Upper lobe of left lung (tissue), 6 donors: ENCODE results near the gene HTR3A. TPM values are rescaled to one million over a fixed set of nuclear protein-coding genes. Genes with fewer than 3 reads are reported as not detected.

Experiments used
- ATAC-seq, 2 donors: fragments of 200-7000 bp; cut with Tn5 transposase; one replicate each; pipeline ENCODE4 v1.9.1; 2022; ENCODE audit warnings: mild to moderate bottlenecking in 2 of 2, moderate library complexity in 2 of 2; ENCODE audit not compliant: low FRiP score in 2 of 2
- DNase-seq, 2 donors: peaks; one replicate each; pipeline ENCODE4 v3.0.0-alpha.2; 2019 to 2020
- H3K27ac ChIP-seq, 4 donors: fragments of 200-600 bp; sonication (generic); one replicate each; pipeline ENCODE4 v1.5.1; 2016 to 2019
- H3K27me3 ChIP-seq, 4 donors: fragments of 200-600 bp; sonication (generic); one replicate each; pipeline ENCODE4 v1.5.1; 2017 to 2019
- H3K36me3 ChIP-seq, 4 donors: fragments of 200-600 bp; sonication (generic); one replicate each; pipeline ENCODE4 v1.5.1; 2016 to 2019
- H3K4me1 ChIP-seq, 4 donors: fragments of 200-600 bp; sonication (generic); one replicate each; pipeline ENCODE4 v1.5.1; 2018 to 2019
- H3K4me3 ChIP-seq, 4 donors: fragments of 200-600 bp; sonication (generic); one replicate each; pipeline ENCODE4 v1.5.1; 2017 to 2019; ENCODE audit warnings: mild to moderate bottlenecking in 2 of 4, moderate library complexity in 1 of 4
- H3K9me3 ChIP-seq, 4 donors: fragments of 200-600 bp; sonication (generic); one replicate each; pipeline ENCODE4 v1.5.1; 2018 to 2019
- EP300 ChIP-seq, 4 donors: sonication (generic); formaldehyde crosslinking; IDR thresholded peaks; one replicate each; pipeline ENCODE4 v1.5.1; 2017; ENCODE audit warnings: antibody characterized with exemption in 4 of 4, control low read depth in 2 of 4
- POLR2A ChIP-seq, 4 donors: fragments of 450-650 bp; IDR thresholded peaks; one replicate each; pipeline ENCODE4 v1.5.1; 2016 to 2017; ENCODE audit warnings: antibody characterized with exemption in 4 of 4, mild to moderate bottlenecking in 2 of 4
- POLR2AphosphoS5 ChIP-seq, 2 donors: sonication (generic); formaldehyde crosslinking; IDR thresholded peaks; one replicate each; pipeline ENCODE4 v1.5.1; 2017; ENCODE audit warnings: antibody characterized with exemption in 2 of 2
- WGBS, 2 donors: methylation state at CpG; one replicate each; pipeline ENCODE4 v1.1.5; 2017 to 2018; 5-methylcytosine and 5-hydroxymethylcytosine counted together
- total RNA-seq, 6 donors: library from RNA; depleted of rRNA in 4 of 6; stranded (reverse); fragments of >200 nt in 4 of 6; gene quantifications; one replicate each; pipeline versions ENCODE4 v1.1.0 to v1.2.1, GENCODE V29; 2016 to 2021
- TF ChIP-seq, protein P1 (sequence below), 6 experiments: fragments of 450-650 bp in 4 of 6; fragments of 200-600 bp in 2 of 6; sonication (generic) in 2 of 6; IDR thresholded peaks; one replicate each; pipeline ENCODE4 v1.5.1; 2016 to 2019; ENCODE audit warnings: antibody characterized with exemption in 6 of 6
- donor health status: DM: no; HTN: no; CAD: no; lungs with moderate emphysema.
- donor health status: DM: no; HTN: yes; CAD: no; lungs with severe emphysema.

The HTR3A gene
- total RNA-seq, 6 donors from 2014 or later = not detected

DNA sequence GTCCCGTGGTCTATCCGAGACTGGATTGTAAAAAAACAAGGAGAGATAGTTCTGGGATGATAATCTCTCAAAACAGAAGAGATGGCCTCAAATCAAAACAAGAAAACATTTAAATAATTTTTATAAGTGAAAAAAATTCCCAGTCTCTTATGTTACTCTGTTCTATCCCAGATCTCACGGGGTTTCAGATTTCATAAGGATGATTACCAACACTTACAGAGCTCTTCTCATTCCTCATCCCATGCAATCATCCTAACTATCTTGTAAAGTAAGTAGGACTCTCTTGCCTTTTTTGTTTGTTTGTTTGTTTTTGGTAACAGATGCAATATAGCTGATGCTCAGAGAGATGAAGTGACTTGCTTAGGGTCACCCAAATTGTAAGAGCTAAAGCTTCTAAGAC lies 64.6 kb downstream of the HTR3A start:
- WGBS, 2 donors = 86 to 89% methylated on average over 3 of the region's 3 CpGs
- no peak for ATAC-seq

More for the DNA sequence above, 64.6 kb downstream of the HTR3A start:
- Histone ChIP-seq H3K9me3 (peaks cover 0 to 3% (median 0%) of the 10 kb centered on the region in 4 donors), H3K27ac (no peak overlapping the region), H3K4me3 (no peak overlapping the region), H3K4me1 (peaks cover 15 to 17% (median 16%) of the 10 kb centered on the region in 4 donors), H3K27me3 (no peaks in the 10 kb centered on the region), H3K36me3 (no peaks in the 10 kb centered on the region)
- no peak for TF ChIP-seq EP300 (IDR thresholded peaks at IDR 0.05)
- TF ChIP-seq, protein P1, sequence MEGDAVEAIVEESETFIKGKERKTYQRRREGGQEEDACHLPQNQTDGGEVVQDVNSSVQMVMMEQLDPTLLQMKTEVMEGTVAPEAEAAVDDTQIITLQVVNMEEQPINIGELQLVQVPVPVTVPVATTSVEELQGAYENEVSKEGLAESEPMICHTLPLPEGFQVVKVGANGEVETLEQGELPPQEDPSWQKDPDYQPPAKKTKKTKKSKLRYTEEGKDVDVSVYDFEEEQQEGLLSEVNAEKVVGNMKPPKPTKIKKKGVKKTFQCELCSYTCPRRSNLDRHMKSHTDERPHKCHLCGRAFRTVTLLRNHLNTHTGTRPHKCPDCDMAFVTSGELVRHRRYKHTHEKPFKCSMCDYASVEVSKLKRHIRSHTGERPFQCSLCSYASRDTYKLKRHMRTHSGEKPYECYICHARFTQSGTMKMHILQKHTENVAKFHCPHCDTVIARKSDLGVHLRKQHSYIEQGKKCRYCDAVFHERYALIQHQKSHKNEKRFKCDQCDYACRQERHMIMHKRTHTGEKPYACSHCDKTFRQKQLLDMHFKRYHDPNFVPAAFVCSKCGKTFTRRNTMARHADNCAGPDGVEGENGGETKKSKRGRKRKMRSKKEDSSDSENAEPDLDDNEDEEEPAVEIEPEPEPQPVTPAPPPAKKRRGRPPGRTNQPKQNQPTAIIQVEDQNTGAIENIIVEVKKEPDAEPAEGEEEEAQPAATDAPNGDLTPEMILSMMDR (IDR thresholded peaks at IDR 0.05) = no peak
- TF ChIP-seq POLR2A (IDR thresholded peaks at IDR 0.05) = no peak
- no peak for TF ChIP-seq POLR2AphosphoS5 (IDR thresholded peaks at IDR 0.05)
- no peak for DNase-seq

Other genes with a start within 250 kb of the HTR3A start
- 10 to 100 TPM in 2 of 6 donors, 1 to 10 TPM in 4; 6.7 to 13.8 (median 9.8) TPM for gene ZW10, start 201.4 kb upstream of the HTR3A start, total RNA-seq
- gene CLDN25, start 195.3 kb upstream of the HTR3A start, total RNA-seq = not detected
- 10 to 100 TPM; 16.1 to 50.8 (median 18.8) TPM for gene USP28, start 99.5 kb upstream of the HTR3A start, total RNA-seq
- not detected for gene HTR3B, start 70.3 kb upstream of the HTR3A start, total RNA-seq
- 100 to 1,000 TPM; 110 to 584 (median 179) TPM for gene ZBTB16, start 84.6 kb downstream of the HTR3A start, total RNA-seq